ENCODE results near the gene SLC38A10.

Gene SLC38A10

GRCh38 chr17:81330884-81331245 lies 35.8 kb upstream of the SLC38A10 start:
- DNase-seq, result no peak

GRCh38 chr17:81329927-81330883 lies 35.1 kb upstream of the SLC38A10 start:
- DNase-seq, result no peak

GRCh38 chr17:81328978-81329926 lies 34.1 kb upstream of the SLC38A10 start:
- peak; percentile 90 for DNase-seq

- no peak for DNase-seq
Observed at GRCh38 chr17:81328489-81328888, 33.4 kb upstream of the SLC38A10 start.

GRCh38 chr17:81325714-81326358 lies 30.7 kb upstream of the SLC38A10 start:
- DNase-seq, result no peak

GRCh38 chr17:81324851-81325713 lies 30.0 kb upstream of the SLC38A10 start:
- no peak for DNase-seq

- no peak for DNase-seq
Observed at GRCh38 chr17:81324177-81324850, 29.2 kb upstream of the SLC38A10 start.

- DNase-seq, result no peak
Observed at GRCh38 chr17:81323411-81323868, 28.3 kb upstream of the SLC38A10 start.

- no peak for DNase-seq
Observed at GRCh38 chr17:81323083-81323369, 27.9 kb upstream of the SLC38A10 start.

- DNase-seq, result no peak
Observed at GRCh38 chr17:81322271-81323082, 27.4 kb upstream of the SLC38A10 start.

GRCh38 chr17:81317961-81318605 lies 23.0 kb upstream of the SLC38A10 start:
- no peak for DNase-seq

- DNase-seq, result no peak
Observed at GRCh38 chr17:81317530-81317821, 22.4 kb upstream of the SLC38A10 start.

- DNase-seq, result no peak
Observed at GRCh38 chr17:81315885-81316391, 20.8 kb upstream of the SLC38A10 start.

GRCh38 chr17:81315129-81315884 lies 20.2 kb upstream of the SLC38A10 start:
- no peak for DNase-seq

GRCh38 chr17:81314398-81315081 lies 19.4 kb upstream of the SLC38A10 start:
- no peak for DNase-seq

GRCh38 chr17:81313776-81314397 lies 18.8 kb upstream of the SLC38A10 start:
- no peak for DNase-seq

GRCh38 chr17:81312624-81313325 lies 17.7 kb upstream of the SLC38A10 start:
- DNase-seq, result no peak

GRCh38 chr17:81311946-81312345 lies 16.8 kb upstream of the SLC38A10 start:
- DNase-seq, result no peak
